SK-N-DZ (cell line): ENCODE data around the gene RNF181.
A peak's percentile ranks its signal among the peaks of the same experiment; 100 is the strongest.
"Not testable (repeated sequence)": the region's sequence is repeated elsewhere in the genome, so short reads cannot be mapped to it uniquely, and the experiment has no call there.

ENCODE experiments used
- DNase-seq: peaks from one replicate; pipeline ENCODE4 v3.0.0-alpha.2; 2015; ENCODE audit warnings: low spot score

The RNF181 gene

DNA sequence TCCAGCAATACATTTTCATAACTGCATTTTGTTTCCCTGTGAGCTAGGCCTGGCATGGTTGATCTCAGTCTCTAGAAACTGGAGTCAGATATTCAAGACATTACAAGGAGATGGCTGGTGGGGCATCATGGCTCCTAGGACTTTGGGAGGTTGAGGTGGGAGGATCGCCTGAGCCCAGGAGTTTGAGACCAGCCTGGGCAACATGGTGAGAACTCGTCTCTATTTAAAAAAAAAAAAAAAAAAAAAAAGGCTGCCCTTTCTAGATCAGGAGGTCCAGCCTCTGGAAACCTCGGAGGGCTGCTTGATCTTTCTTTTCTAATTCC, 18.5 kb upstream of the RNF181 start:
- no peak for DNase-seq

DNA sequence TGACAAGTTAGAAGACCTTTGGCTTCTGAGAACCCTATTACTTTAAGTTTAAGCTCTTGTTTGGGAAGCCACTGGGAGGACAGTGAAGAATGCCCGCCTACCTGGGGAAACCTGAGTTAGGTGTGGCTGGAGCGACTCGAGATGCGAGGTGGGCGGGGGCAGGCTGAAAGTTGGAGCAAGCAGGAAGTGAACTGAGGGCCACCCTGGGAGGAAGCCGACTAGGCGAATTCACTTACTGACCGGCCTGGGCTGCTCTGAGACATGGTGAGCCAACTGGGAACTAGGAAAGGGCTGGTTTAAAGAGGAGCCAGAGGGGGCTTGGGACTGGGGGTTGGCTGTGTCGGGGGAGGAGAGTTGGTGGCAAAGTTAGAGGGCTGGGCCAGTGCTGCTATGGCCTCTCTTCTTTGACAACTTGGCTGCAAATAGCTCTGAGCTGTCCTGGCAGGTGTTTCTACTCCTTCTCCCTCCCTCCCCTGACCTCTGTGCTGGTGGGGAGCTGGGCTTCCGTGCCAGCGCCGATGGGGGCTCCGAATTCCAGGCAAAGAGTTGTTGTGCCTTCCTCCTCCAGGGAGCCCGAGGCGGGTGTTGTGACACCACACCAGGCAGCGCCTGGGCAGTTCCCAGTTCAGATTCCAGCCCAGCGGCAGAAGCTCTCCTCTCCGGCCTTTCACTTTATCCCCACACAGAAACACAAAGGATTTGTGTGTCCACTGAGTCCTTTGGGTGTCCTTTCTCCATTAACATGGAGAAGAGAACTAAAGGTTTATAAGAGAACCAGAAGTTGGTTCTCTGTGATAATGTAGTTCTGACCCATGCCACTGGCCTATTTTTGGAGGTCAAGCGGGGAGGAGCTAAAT, 17.9 kb upstream of the RNF181 start, which contains the start of gene VAMP8:
Gene VAMP8, plus strand, starts transcription at position 201 of the 857 bp plus-strand sequence. Its CDS starts 61 bp downstream, at position 262.
- no peak for DNase-seq

DNA sequence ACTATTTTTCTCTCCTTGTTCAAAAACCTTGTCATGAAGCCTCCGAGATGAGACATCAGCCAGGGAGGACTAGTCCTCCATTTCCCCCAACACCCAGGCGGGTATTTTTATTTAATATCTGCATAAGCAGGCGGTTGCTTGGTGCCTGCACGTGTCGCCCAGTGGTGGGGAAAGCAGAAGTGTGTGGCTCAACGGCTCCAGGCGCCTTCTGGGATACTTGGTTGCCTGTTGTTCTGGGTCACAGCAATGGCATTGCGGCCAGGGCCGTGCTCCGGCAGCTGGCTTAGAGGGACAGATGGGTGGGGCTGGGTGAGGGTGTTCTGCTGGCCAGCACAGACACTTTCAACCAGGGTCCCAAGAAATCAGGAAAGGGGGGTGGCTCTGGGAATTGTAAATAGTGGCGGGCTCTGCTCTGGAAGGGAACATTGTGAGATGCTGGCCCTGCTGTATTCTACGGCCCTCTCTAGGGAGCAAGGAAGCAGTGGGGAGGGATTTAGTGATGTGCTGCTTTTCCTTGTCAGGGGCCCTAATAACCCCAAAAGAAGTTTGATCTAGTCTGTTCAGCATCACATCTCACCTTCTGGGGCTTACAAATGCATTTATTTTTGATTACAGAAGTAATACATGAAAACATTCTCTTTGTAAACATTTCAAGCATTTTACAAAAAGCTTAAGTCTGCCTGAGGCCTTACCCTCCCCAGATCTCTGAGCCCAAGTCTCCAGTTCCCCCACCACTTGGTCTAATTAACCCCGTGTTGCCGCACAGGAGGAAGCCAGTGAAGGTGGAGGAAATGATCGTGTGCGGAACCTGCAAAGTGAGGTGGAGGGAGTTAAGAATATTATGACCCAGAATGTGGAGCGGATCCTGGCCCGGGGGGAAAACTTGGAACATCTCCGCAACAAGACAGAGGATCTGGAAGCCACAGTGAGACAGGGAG, 17.0 kb upstream of the RNF181 start:
- DNase-seq, result peak; percentile 38

DNA sequence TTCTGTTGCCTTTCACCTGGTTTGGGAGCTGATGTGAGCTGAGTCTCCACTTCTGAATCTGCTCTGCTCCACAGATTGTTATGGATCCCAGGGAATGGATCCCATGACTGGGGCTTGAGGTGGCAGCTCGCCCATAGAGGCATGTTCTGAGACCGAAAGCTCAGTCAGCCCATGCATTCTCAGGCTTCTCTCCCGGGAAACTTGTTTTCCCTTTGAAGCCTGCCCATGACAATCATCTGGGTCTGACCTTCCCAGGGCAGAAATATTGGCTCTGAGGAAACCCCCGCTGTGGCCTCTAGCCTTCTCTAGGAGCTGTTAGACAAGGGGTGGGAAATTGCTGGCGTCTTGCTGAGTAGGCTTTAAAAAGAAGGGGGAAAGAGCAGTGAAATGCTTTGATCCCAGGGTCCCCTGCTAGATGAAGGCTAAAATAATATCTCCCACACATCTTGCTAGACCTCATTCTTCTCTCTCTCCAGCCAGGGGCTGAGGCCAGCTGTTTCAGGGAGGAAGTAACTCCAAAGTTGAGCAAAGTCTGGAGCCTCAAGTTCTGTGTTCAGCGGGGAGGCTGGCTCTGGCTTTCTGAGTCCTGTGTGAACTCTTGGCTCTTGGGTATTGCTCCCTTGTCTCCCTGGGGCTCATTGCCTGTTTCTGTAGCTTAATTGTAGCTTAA, 16.1 kb upstream of the RNF181 start:
- DNase-seq, result no peak

DNA sequence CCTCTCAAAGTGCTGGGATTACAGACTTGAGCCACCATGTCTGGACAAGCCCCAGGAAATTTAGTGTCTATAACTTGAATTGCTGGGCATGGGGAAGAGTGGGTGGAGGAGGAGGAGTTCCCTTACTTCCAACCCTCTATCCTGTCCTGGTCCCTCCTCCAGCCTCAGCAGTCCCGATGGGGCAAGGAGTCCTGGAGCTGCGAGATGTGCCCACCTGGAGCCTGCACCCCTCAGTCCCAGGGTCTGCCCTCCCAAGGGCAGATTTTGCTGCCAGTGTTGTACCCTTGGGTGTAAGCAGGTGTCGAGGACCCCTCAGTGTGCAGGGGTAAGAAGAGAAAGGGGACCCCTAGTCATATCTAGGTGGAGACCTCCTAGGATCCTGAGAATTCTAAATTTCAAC, 15.3 kb upstream of the RNF181 start:
- DNase-seq, result no peak

DNA sequence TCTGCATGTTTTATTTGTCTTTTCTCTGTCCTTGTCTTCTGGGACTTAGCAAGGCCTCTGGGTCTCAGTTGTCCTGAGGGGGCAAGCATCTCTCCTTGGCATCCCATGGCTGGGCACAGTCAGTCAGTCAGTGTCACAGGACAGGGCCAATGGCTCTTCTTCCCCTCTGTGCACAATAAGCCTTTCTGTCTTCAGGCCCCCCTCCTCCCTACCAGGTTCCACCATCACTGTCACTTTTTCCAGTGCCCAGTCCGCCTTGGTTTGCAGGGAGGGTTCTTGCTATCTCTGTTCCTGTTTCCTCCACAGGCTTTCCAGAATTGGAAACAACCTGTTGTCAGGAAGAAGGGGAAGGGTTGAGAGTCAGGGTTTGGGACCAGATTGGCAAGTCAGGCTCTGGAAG, 13.1 kb upstream of the RNF181 start:
- no peak for DNase-seq

DNA sequence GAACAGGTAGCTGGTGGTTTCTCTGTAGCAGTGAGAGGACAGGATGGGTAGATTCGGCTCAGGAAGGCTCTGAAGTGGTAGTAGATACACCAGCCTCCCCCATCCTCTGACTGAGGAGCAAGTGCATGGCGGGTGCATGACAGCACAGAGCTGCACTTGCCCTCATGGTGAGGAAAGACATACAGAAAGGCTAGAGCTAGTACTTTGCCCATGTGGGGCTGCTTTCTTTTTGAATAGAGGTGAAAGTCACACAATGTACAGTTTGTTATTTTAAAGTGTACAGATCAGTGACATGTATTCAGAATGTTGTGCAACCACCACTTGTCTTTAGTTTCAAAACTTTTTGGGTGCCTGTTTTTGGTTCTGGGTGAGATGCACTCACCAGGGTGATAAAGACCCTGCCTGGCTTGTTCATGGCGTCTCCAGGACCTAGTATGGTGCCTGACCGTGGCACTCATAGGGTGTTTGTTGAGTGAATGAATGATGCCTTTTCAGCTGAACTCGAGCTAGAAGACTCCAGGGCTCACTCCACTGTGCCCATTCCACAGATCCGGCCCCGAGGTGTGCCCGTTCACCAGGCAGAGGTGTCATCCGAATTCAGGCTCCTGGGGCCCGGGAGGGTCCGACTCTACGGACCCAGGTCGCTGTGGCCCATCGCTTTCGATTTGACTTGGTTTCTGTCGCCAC, 11.7 kb upstream of the RNF181 start:
- no peak for DNase-seq

DNA sequence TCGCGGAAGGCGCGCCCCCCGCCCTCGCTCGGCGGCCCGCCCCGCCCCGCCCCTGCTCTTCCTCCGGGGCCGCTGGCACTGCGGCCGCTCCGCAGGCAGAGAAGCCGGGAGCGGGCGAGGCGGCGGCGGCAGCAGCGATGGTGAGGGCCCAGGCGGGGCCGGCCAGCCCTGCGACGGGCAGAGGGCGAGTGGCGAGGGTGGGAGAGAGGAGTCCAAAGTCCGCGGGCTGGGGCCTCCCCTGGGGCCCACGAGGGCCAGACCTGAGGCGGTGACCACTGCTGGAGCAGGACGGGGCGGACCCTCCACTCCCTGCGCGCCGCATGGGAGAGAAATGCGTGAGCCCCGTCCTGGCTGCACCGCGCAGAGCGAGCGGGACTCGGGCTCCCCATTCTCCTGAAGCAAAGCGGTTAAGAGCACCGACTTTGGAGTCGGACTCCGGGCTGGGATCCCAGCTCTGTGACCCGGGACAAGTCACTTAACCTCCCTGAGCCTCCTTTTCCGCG, 11.1 kb upstream of the RNF181 start, which contains the start of gene VAMP5:
Gene VAMP5, plus strand, starts transcription at position 78 of the 503 bp plus-strand sequence. Its CDS starts 60 bp downstream, at position 138.
- no peak for DNase-seq

DNA sequence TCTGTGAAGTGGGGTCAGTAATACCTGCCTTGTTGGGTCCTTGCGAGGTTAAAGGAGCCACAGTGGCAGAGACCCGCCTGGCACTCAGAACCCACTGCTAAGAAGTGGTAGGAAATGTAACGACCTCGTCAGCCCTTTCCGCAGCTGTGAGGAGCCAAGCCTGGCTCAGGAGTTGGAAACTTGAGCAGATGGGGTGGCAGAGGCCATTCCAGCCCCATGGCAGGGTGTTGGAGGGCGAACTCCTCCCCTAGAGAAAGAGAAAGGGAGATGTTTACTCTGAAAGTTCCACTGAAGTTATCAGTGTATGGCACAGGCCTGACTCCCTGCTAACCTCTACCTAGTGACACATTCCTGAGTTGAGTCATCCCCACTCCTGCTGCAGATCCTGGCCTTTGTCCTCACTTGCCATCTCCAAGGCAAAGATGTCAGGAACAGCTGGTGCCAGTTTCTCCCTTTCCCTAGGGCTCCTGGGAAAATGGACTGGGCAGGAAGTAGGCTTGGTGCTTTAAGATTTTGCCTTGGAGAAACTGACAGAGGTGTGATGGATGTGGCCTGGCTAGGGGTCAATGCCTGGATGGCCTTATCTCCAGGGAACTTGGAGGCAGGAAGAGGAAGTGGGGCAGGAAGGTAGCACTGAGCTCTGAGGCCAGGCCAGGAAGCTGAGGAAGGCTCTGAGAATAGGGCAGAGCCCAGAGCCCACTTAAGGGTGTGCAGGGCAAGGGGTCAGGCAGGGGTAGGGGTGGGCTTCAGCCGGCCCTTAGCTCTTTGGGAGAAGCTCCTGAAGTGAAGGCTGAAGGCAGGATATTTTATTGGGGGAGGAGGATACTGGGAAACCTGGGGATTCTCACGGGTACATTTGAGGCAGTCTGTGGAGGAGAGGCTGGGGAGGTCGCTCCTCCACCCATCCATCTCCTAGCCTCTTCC, 10.4 kb upstream of the RNF181 start:
- DNase-seq, result no peak

DNA sequence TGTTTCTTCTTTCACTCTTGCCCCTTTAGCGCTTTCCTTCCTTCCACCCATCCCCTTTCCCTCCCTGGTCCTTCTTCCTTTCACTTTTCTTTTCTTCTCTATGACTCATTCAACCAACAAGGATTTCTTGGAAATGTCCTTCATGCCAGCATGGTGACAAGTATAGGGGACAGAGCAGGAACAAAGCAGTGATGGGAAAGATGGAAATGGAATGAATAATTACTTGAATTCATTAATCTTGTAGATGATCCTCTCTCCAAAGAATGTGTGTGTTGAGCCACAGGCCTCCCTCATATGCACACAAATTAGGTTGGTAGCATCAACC, 9.8 kb upstream of the RNF181 start:
- no peak for DNase-seq

DNA sequence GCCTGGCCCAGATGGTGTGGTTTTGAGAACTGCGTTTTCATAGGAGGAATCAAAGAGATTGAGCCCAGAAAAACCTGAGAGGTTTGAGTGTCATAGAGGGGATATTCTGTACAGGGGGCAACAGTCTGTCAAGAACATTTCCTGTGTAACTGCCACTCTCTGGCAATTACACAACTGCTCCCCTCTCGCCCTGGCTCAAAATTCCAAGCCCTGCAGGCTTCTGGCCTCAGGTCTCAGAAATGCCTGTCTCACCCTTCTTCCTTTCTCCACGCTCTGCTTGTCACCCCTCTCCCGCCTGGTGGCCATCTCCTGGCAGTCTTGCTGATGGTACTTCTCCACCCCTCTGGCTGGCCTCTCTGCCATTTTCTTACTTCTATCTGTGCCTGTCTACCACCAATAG, 7.3 kb upstream of the RNF181 start:
- DNase-seq, result no peak

DNA sequence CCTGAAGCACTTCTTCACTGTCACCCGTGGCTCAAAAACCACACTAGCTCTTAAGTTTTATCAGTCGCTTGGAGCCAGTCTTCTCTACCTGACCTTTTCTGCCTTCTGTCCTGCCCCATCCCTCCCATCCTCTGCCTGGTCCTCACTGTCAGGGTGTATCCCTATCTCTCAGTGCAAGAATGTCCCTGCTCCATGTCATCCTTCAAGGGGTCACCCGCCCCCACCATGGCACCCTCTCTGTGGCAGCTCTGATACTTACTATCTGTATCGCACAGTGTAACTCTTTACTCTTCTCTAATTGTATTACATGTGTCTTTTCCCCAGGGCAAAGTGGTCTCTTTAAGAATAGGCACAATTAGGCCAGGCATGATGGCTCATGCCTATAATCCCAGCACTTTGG, 6.9 kb upstream of the RNF181 start:
- DNase-seq, result no peak

DNA sequence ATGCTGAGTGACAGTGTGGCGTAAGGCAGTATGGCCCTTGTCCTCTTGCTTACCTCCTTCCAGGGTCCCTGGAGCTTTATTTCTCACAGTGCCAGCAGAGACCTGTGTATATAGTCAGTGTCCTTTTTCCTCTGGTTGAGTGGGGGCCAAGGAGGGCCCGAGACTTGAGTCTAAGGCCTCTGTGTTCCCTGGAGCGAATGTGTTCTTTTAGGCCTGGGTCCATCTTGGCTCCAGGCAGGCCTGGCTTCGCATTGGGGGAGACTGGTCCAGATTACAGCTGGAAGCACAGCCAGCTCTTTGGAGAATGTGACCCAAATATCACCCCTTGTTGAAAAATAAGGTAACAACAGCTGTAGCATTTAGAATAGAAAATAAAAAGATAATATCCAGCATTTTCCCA, 6.4 kb upstream of the RNF181 start:
- no peak for DNase-seq

DNA sequence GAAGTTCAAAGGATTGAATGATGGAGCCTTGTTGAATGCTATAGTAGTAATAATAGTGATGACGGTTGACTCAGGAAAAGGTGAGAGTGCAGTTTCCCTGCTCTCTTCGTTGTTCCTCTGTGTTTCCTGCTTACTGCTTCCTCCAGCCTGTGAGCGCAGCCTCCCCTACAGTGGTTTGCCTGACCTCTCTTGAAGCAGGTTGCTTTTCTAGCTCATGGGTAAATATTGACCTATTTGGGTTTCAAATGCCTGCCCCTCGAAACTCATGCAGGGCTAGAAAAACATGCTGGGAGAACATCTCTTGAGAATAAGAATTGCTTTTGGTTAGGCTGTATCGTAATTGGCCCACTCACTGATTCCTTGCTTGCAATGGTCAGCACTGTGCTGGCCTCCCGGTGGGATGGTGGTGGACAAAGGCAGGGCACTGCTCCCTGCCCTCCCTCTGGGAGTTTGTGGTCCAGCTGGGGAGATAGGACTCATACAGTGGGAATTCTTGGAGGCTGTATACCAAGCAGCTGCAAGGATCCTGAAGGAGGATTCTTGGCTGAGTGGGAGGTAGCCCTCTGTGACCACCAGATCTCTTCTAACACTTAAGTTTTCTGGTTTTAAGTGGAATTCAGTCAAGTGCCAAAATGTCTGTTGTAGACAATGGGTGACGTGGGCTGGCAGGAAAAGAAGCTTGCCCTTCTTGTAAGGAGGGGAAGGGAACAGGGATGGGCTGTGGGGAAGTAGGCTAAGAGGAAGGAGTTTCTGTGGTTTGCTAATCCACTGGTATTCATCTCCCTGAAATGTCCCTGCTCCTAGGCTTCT, 5.4 kb upstream of the RNF181 start:
- no peak for DNase-seq

DNA sequence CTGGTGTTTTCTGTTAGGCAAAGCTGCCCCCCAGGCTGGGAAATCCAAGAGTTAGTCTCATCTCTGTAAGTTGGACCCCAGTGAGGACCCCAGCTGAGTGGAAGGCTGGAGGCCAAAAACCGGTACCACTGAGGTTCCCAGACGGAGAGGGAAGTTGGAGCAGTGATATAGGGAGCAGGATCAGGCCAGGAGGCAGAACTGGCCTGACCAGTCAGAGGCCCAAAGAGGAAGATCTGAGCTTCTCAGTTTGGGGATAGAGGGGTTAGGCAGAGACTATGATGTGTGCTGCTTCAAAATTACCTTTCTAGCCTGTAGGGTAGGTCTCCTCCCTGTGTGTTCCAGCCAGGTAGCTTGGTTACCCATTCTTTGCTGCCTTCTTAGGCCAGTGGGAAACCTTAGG, 4.6 kb upstream of the RNF181 start:
- no peak for DNase-seq

DNA sequence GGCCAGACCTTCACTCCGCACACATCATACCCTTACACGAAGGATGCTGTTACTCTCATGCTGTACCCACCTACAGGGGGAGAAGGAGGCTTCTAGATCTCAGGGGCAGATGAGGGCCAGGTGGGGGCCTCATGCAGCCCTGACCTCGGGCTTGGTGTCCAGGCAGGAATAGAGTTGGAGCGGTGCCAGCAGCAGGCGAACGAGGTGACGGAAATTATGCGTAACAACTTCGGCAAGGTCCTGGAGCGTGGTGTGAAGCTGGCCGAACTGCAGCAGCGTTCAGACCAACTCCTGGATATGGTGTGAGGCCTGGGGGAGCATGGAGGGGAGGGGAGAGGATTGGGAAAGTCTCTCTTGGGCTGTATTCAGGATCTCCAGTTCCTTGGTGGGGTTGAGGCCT, 4.0 kb upstream of the RNF181 start:
- no peak for DNase-seq

DNA sequence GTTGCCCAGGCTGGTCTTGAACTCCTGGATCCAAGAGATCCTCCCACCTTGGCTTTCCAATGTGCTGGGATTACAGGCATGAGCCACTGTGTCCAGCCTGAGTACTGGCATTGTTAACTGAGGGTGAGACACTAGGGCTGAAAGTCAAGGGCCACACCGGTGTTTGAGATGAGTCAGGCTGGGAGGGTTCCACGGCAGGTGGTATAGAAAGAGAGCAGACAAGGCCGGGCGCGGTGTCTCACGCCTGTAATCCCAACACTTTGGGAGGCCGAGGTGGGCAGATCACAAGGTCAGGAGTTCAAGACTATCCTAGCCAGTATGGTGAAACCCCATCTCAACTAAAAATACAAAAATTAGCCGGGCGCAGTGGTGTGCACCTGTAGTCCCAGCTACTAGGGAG, 3.2 kb upstream of the RNF181 start:
- DNase-seq, result not testable (repeated sequence)

DNA sequence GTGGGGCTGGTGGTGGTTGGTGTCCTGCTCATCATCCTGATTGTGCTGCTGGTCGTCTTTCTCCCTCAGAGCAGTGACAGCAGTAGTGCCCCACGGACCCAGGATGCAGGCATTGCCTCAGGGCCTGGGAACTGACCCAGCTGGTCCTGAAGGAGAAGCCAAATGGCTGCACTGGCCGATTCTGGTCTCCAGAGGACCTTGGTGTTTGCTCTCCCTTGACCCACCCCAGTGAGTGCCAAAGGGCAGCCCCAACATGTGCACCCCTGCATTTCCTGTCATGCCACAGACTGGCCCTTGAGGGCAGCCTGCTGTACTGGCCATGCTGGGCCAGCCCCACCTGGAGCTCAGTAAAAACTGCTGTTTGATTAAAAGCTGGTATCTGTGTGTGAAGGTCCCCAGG, 2.5 kb upstream of the RNF181 start:
- no peak for DNase-seq

DNA sequence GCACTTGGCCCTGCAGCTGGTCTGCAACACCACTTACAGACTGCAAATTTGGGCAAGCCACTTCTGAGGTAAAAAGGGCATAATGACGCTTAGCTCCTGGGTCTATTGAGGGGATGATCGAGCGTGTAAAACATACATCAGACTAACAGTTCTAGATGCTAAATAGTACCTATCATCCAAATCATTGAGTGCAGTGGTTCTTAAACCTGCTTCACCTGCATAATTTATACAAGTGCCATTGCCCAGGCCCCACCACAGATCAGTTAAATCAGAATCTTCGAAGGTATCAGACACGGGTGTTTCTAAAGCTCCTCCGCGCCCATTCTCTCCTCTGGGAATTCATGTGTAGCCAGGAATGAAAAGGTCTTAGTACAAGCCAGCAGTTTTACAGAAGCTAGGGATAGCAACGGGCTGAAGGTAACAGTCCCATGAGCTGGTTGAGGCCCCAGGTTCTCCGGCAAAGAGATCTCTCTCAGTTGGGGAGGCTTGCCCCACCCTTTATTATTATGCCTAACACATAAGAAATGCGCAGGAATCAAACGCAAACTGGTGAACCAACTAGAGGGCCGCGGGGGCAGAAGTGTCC, 737 bp upstream of the RNF181 start:
- no peak for DNase-seq
